Neural cell (in vitro differentiated cells): ENCODE data around the gene ZDBF2.
"Not testable (repeated sequence)": the region's sequence is repeated elsewhere in the genome, so short reads cannot be mapped to it uniquely, and the experiment has no call there.

Experiments used
- EZH2 ChIP-seq: fragments of 200-600, 300-800 bp; shearing (Covaris generic), sonication (generic); IDR thresholded peaks from 2 replicates; pipeline ENCODE4 v1.6.1; 2014; ENCODE audit warnings: antibody characterized with exemption, low read length, borderline replicate concordance, mild to moderate bottlenecking; ENCODE audit not compliant: insufficient read depth, poor library complexity, severe bottlenecking
- MXI1 ChIP-seq: fragments of 450-650 bp; conservative IDR thresholded peaks from 2 replicates; pipeline ENCODE4 v1.6.1; 2014; ENCODE audit warnings: antibody characterized with exemption, mild to moderate bottlenecking; ENCODE audit not compliant: poor library complexity, severe bottlenecking
- RAD21 ChIP-seq: fragments of 450-650 bp; conservative IDR thresholded peaks from 2 replicates; pipeline ENCODE4 v1.6.1; 2014; ENCODE audit warnings: antibody characterized with exemption, mild to moderate bottlenecking, moderate library complexity
- TF ChIP-seq, protein P1 (sequence below): fragments of 450-650 bp; IDR thresholded peaks from 2 replicates; pipeline ENCODE4 v1.5.1; 2014; ENCODE audit warnings: antibody characterized with exemption, mild to moderate bottlenecking, moderate library complexity; ENCODE audit not compliant: poor library complexity, severe bottlenecking
- TF ChIP-seq, protein P2 (sequence below): IDR thresholded peaks from 2 replicates; pipeline ENCODE4 v1.6.1; 2012; ENCODE audit warnings: borderline replicate concordance

GRCh38 chr2:206299608-206300007 lies 25.1 kb downstream of the ZDBF2 start:
- TF ChIP-seq, protein P1, sequence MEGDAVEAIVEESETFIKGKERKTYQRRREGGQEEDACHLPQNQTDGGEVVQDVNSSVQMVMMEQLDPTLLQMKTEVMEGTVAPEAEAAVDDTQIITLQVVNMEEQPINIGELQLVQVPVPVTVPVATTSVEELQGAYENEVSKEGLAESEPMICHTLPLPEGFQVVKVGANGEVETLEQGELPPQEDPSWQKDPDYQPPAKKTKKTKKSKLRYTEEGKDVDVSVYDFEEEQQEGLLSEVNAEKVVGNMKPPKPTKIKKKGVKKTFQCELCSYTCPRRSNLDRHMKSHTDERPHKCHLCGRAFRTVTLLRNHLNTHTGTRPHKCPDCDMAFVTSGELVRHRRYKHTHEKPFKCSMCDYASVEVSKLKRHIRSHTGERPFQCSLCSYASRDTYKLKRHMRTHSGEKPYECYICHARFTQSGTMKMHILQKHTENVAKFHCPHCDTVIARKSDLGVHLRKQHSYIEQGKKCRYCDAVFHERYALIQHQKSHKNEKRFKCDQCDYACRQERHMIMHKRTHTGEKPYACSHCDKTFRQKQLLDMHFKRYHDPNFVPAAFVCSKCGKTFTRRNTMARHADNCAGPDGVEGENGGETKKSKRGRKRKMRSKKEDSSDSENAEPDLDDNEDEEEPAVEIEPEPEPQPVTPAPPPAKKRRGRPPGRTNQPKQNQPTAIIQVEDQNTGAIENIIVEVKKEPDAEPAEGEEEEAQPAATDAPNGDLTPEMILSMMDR, result not testable (repeated sequence)
- TF ChIP-seq, protein P2, sequence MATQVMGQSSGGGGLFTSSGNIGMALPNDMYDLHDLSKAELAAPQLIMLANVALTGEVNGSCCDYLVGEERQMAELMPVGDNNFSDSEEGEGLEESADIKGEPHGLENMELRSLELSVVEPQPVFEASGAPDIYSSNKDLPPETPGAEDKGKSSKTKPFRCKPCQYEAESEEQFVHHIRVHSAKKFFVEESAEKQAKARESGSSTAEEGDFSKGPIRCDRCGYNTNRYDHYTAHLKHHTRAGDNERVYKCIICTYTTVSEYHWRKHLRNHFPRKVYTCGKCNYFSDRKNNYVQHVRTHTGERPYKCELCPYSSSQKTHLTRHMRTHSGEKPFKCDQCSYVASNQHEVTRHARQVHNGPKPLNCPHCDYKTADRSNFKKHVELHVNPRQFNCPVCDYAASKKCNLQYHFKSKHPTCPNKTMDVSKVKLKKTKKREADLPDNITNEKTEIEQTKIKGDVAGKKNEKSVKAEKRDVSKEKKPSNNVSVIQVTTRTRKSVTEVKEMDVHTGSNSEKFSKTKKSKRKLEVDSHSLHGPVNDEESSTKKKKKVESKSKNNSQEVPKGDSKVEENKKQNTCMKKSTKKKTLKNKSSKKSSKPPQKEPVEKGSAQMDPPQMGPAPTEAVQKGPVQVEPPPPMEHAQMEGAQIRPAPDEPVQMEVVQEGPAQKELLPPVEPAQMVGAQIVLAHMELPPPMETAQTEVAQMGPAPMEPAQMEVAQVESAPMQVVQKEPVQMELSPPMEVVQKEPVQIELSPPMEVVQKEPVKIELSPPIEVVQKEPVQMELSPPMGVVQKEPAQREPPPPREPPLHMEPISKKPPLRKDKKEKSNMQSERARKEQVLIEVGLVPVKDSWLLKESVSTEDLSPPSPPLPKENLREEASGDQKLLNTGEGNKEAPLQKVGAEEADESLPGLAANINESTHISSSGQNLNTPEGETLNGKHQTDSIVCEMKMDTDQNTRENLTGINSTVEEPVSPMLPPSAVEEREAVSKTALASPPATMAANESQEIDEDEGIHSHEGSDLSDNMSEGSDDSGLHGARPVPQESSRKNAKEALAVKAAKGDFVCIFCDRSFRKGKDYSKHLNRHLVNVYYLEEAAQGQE, result not testable (repeated sequence)
- not testable (repeated sequence) for TF ChIP-seq RAD21, MXI1, EZH2
